Endodermal cell (in vitro differentiated cells): ENCODE data around the gene SIGLEC10. TPM values are rescaled to one million over a fixed set of nuclear protein-coding genes. Genes with fewer than 3 reads are reported as not detected.

Experiments
- DNase-seq: peaks from one replicate; pipeline ENCODE4 v3.0.0-alpha.2; 2017
- H3K27ac ChIP-seq: 2 replicates; pipeline ENCODE4 v1.5.1; 2013; ENCODE audit warnings: mild to moderate bottlenecking, low read depth, low read length, moderate library complexity
- H3K27me3 ChIP-seq: 2 replicates; pipeline ENCODE4 v1.6.1; 2013; ENCODE audit warnings: mild to moderate bottlenecking, low read length, moderate library complexity; ENCODE audit not compliant: insufficient read depth, control insufficient read depth, poor library complexity, severe bottlenecking
- H3K36me3 ChIP-seq: 2 replicates; pipeline ENCODE4 v1.7.0; 2013; ENCODE audit warnings: mild to moderate bottlenecking, low read length, moderate library complexity; ENCODE audit not compliant: control insufficient read depth, insufficient read depth
- H3K4me1 ChIP-seq: one replicate; pipeline ENCODE4 v1.7.0; 2013; ENCODE audit warnings: low read length; ENCODE audit not compliant: control insufficient read depth, insufficient read depth
- H3K4me3 ChIP-seq: 2 replicates; pipeline ENCODE4 v1.5.1; 2013; ENCODE audit warnings: mild to moderate bottlenecking, low read length, moderate library complexity
- H3K9ac ChIP-seq: 2 replicates; pipeline ENCODE4 v1.6.1; 2013; ENCODE audit warnings: mild to moderate bottlenecking, low read length, moderate library complexity; ENCODE audit not compliant: poor library complexity, severe bottlenecking; ENCODE audit errors: extremely low read depth
- H3K9me3 ChIP-seq: 2 replicates; pipeline ENCODE4 v1.6.1; 2013; ENCODE audit warnings: mild to moderate bottlenecking, low read length, moderate library complexity; ENCODE audit not compliant: control insufficient read depth
- H3K27ac Mint-ChIP-seq: 2 replicates; pipeline ENCODE4 v1.8.0; 2020; ENCODE audit warnings: mixed read lengths
- H3K27me3 Mint-ChIP-seq: 2 replicates; pipeline ENCODE4 v1.8.0; 2021; ENCODE audit warnings: mild to moderate bottlenecking, mixed read lengths; ENCODE audit not compliant: insufficient read depth
- H3K36me3 Mint-ChIP-seq: 2 replicates; pipeline ENCODE4 v1.8.0; 2020; ENCODE audit warnings: low read depth, mixed read lengths
- H3K4me1 Mint-ChIP-seq: 2 replicates; pipeline ENCODE4 v1.8.0; 2020; ENCODE audit warnings: mixed read lengths
- H3K4me3 Mint-ChIP-seq: 2 replicates; pipeline ENCODE4 v1.8.0; 2020; ENCODE audit warnings: mild to moderate bottlenecking, moderate library complexity, mixed read lengths
- H3K9me3 Mint-ChIP-seq: 2 replicates; pipeline ENCODE4 v1.8.0; 2020; ENCODE audit warnings: mild to moderate bottlenecking, mixed read lengths
- CTCF ChIP-seq: fragments of 200-600 bp; sonication (generic); conservative IDR thresholded peaks from 2 replicates; pipeline ENCODE4 v1.5.0; 2021; ENCODE audit warnings: antibody characterized with exemption, mild to moderate bottlenecking
- WGBS, 2 experiments: methylation state at CpG; one replicate each; pipeline versions ENCODE4 v1.1.5 to v1.1.7; 2013; ENCODE audit warnings: missing lambda C conversion rate in 2 of 2, mixed read lengths in 1 of 2; ENCODE audit not compliant: insufficient coverage in 1 of 2, insufficient read length in 1 of 2; 5-methylcytosine and 5-hydroxymethylcytosine counted together
- total RNA-seq, 2 donors: library from RNA; stranded (reverse); fragmentation: NEBNext Ultra II Directional in 1 of 2; extraction: Animal tissue kit (Norgen Biotek cat#: 25700) in 1 of 2; gene quantifications; 2 replicates in 1 of 2; 3 replicates in 1 of 2; pipeline ENCODE4 v1.2.1, GENCODE V29; 2021

Gene SIGLEC10
- total RNA-seq, 2 donors from 2014 or later: not detected

GRCh38 chr19:51371186-51371690, 46.2 kb downstream of the SIGLEC10 start:
- no peak for DNase-seq
- TF ChIP-seq CTCF: no peak
- 94 to 100% methylated on average over 1 to 8 of the region's 8 CpGs for WGBS, 2 experiments
- no peaks in the 10 kb centered on the region for H3K9me3 Mint-ChIP-seq
- no peak overlapping the region for H3K27ac ChIP-seq
- H3K4me3 ChIP-seq: no peak overlapping the region
- H3K27me3 ChIP-seq: no peaks in the 10 kb centered on the region
- no peaks in the 10 kb centered on the region for H3K36me3 Mint-ChIP-seq
- peaks cover 7% of the 10 kb centered on the region for H3K4me1 ChIP-seq
- H3K4me3 Mint-ChIP-seq: no peak overlapping the region
- no peaks in the 10 kb centered on the region for H3K9me3 ChIP-seq
- no peak overlapping the region for H3K9ac ChIP-seq
- H3K27me3 Mint-ChIP-seq: peaks cover 6% of the 10 kb centered on the region
- H3K27ac Mint-ChIP-seq: no peak overlapping the region
- H3K36me3 ChIP-seq: no peaks in the 10 kb centered on the region
- peaks cover 5% of the 10 kb centered on the region for H3K4me1 Mint-ChIP-seq

- no peak overlapping the region for H3K9ac ChIP-seq
- Mint-ChIP-seq H3K4me1 (peaks cover 12% of the 10 kb centered on the region), H3K4me3 (no peak overlapping the region), H3K27me3 (peaks cover 6% of the 10 kb centered on the region), H3K36me3 (no peaks in the 10 kb centered on the region), H3K9me3 (no peaks in the 10 kb centered on the region), H3K27ac (no peak overlapping the region)
- no peak for TF ChIP-seq CTCF
- H3K27me3 ChIP-seq: no peaks in the 10 kb centered on the region
- no peaks in the 10 kb centered on the region for H3K36me3 ChIP-seq
- peaks cover 7% of the 10 kb centered on the region for H3K4me1 ChIP-seq
- no peaks in the 10 kb centered on the region for H3K9me3 ChIP-seq
- no peak overlapping the region for H3K27ac ChIP-seq
- H3K4me3 ChIP-seq: no peak overlapping the region
- WGBS, 2 experiments: 82 to 93% methylated on average over 3 to 4 of the region's 4 CpGs
- DNase-seq: no peak
Observed at GRCh38 chr19:51370230-51370629, 47.2 kb downstream of the SIGLEC10 start.

- no peak for TF ChIP-seq CTCF
- peaks cover 25% of the 10 kb centered on the region for H3K4me1 Mint-ChIP-seq
- WGBS, 2 experiments: 69 to 76% methylated on average over 4 to 23 of the region's 23 CpGs
- Histone ChIP-seq H3K9me3 (no peaks in the 10 kb centered on the region), H3K4me1 (peaks cover 12% of the 10 kb centered on the region), H3K27me3 (no peaks in the 10 kb centered on the region), H3K4me3 (peak within 1 kb of the TSS; percentile 94), H3K9ac (peak within 1 kb of the TSS; percentile 60), H3K36me3 (no peaks in the 10 kb centered on the region), H3K27ac (peak within 1 kb of the TSS; percentile 96)
- H3K27ac Mint-ChIP-seq: peak within 1 kb of the TSS; percentile 95
- DNase-seq: peak; percentile 52
- peak within 1 kb of the TSS; percentile 99 for H3K4me3 Mint-ChIP-seq
- peaks cover 6% of the 10 kb centered on the region for H3K27me3 Mint-ChIP-seq
- H3K9me3 Mint-ChIP-seq: no peaks in the 10 kb centered on the region
- H3K36me3 Mint-ChIP-seq: no peaks in the 10 kb centered on the region
Observed at GRCh38 chr19:51368366-51369282, 48.8 kb downstream of the SIGLEC10 start, which contains the start of gene CLDND2. TSS of gene CLDND2 (minus strand) at chr19:51369003. CDS start at chr19:51368577, 426 bp downstream.
